PFSK-1 (cell line): Measurements from ENCODE around the gene SLC24A3.

Experiments used
- FOXP2 ChIP-seq: optimal IDR thresholded peaks from 2 replicates; pipeline ENCODE3; 2011; ENCODE audit warnings: borderline replicate concordance, control low read depth, inconsistent platforms; ENCODE audit not compliant: insufficient read depth; ENCODE audit errors: extremely low read length, extremely low read depth
- POLR2AphosphoS5 ChIP-seq: IDR thresholded peaks from 2 replicates; pipeline ENCODE4 v1.6.1; 2012; ENCODE audit warnings: low read depth, mild to moderate bottlenecking, control low read depth, low read length, moderate library complexity
- SIN3A ChIP-seq: IDR thresholded peaks from 2 replicates; pipeline ENCODE4 v1.6.1; 2012; ENCODE audit warnings: mild to moderate bottlenecking, low read length, moderate library complexity, borderline replicate concordance; ENCODE audit not compliant: insufficient read depth
- TAF1 ChIP-seq: IDR thresholded peaks from 2 replicates; pipeline ENCODE4 v1.6.1; 2012; ENCODE audit warnings: low read length, control low read depth, borderline replicate concordance; ENCODE audit not compliant: insufficient read depth
- TF ChIP-seq, protein P1 (sequence below), 2 experiments: IDR thresholded peaks; 2 replicates each; pipeline versions ENCODE4 v1.6.1 to v1.8.0; 2011 to 2012; ENCODE audit warnings: low read depth in 2 of 2, low read length in 2 of 2, control low read depth in 1 of 2, inconsistent platforms in 1 of 2, mild to moderate bottlenecking in 1 of 2, moderate library complexity in 1 of 2; ENCODE audit not compliant: insufficient read depth in 1 of 2

SLC24A3 gene

DNA sequence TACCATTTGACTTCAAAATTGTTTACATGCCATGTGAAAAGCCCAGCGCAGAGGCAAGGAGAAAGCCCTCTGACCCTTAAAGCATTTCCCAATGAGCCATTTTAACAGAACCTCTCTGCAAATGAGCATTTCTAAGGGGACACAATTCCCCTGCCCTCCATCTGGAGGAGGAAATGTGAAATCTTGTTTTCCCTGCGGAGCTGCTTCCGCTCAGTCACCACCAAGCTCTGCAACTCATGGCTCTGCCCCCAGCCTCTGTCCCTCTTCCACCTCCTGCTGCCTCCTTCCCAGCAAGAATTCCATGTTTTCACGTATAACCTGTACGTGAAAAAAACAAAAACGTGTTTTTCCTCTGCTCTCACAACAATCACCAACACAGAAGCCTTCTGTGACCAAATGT, 557.9 kb downstream of the SLC24A3 start:
- TF ChIP-seq SIN3A, result no peak
- TF ChIP-seq, protein P1, sequence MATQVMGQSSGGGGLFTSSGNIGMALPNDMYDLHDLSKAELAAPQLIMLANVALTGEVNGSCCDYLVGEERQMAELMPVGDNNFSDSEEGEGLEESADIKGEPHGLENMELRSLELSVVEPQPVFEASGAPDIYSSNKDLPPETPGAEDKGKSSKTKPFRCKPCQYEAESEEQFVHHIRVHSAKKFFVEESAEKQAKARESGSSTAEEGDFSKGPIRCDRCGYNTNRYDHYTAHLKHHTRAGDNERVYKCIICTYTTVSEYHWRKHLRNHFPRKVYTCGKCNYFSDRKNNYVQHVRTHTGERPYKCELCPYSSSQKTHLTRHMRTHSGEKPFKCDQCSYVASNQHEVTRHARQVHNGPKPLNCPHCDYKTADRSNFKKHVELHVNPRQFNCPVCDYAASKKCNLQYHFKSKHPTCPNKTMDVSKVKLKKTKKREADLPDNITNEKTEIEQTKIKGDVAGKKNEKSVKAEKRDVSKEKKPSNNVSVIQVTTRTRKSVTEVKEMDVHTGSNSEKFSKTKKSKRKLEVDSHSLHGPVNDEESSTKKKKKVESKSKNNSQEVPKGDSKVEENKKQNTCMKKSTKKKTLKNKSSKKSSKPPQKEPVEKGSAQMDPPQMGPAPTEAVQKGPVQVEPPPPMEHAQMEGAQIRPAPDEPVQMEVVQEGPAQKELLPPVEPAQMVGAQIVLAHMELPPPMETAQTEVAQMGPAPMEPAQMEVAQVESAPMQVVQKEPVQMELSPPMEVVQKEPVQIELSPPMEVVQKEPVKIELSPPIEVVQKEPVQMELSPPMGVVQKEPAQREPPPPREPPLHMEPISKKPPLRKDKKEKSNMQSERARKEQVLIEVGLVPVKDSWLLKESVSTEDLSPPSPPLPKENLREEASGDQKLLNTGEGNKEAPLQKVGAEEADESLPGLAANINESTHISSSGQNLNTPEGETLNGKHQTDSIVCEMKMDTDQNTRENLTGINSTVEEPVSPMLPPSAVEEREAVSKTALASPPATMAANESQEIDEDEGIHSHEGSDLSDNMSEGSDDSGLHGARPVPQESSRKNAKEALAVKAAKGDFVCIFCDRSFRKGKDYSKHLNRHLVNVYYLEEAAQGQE (IDR thresholded peaks at IDR 0.05; ENCODE audit: insufficient read depth in 1 of 2, low read depth in 2 of 2, low read length in 2 of 2), result no peak
- TF ChIP-seq FOXP2, result no peak
- TF ChIP-seq POLR2AphosphoS5, result no peak
- no peak for TF ChIP-seq TAF1

DNA sequence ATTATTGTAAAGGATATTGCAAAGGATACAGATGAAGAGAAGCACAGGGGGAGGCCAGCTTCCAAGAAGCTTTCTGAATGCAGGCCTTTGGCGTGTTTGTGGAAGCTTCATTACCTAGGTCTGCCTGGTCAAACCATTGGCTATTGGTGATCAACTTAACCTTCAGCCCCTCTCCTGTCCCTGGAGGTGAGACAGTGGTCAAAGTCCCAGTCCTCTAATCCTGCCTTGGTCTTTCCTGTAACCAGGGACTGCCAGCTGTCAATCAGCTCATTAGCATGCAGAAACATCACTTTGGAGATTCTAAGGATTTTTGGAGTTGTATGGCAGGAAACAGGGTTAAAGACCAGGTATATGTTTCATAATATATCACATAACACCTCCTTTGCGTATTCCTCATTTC, 558.6 kb downstream of the SLC24A3 start:
- no peak for TF ChIP-seq FOXP2
- TF ChIP-seq POLR2AphosphoS5, result no peak
- TF ChIP-seq TAF1, result no peak
- no peak for TF ChIP-seq SIN3A
